GM23248 (cell line): ENCODE measurements around the gene RNF144B.

Experiments used
- EZH2 ChIP-seq: fragments of 200-600 bp; sonication (generic); IDR thresholded peaks from 2 replicates; pipeline ENCODE4 v1.6.1; 2018; ENCODE audit warnings: antibody characterized with exemption, mild to moderate bottlenecking; ENCODE audit not compliant: insufficient read depth, poor library complexity, severe bottlenecking
- EZH2phosphoT487 ChIP-seq: fragments of 200-600 bp; sonication (generic); IDR thresholded peaks from 2 replicates; pipeline ENCODE4 v1.6.1; 2018; ENCODE audit warnings: antibody characterized with exemption, moderate library complexity, mild to moderate bottlenecking, low read depth; ENCODE audit not compliant: insufficient read depth

DNA sequence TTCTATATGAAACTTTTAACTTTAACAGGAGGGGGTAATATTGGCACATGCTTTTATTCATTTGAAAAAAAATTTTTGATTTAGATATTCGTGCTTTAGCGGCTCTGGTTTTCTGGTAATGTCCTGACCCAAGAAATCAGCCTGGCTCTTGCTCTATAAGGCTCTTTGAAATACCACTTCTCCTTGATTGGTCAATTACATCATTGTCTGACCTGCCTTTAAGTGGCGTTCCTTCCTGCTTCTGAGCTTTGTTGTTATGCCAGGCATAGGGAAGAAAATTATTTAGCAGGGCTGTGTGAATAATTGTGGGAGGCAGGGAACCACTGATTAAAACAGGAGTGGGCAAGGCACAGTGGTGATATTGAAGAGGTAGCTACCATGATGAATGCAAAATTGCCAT, 3.9 kb downstream of the RNF144B start:
- TF ChIP-seq EZH2phosphoT487, result no peak
- TF ChIP-seq EZH2, result no peak
